ENCODE measurements around the gene RNPEPL1.

DNA sequence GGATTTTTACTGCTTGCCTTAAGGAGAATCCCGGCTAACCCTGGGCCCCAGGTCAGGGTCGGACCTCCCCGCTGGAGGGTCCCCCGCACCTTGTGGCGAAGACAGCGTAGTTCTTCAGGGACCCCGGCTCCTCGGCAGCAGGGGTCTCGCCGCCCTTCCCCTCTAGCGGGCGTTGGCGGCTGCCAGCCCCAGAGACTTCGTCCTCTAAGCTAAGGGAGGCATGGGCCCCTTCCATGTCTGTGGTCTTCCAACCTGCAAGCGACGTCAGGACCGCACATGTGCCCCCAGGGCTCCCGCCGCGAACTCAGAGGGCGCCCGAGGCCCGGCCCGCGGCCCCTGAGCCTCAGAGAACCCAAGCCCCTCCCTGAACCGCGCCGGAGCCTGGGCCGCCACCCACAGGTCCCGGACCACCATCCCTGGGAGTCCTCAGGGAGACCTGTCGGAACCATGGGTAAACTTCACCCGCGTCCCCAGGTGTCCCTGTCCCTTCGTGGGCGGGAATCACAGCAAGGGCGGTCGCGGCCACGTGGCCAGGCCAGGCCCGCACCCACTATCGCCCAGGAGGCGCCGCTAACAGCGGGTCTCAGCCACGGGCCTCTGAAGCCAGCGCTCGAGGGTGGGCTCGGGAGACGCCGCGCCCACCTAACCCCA is 11.1 kb upstream of the RNPEPL1 start:
- TF ChIP-seq, protein P1, sequence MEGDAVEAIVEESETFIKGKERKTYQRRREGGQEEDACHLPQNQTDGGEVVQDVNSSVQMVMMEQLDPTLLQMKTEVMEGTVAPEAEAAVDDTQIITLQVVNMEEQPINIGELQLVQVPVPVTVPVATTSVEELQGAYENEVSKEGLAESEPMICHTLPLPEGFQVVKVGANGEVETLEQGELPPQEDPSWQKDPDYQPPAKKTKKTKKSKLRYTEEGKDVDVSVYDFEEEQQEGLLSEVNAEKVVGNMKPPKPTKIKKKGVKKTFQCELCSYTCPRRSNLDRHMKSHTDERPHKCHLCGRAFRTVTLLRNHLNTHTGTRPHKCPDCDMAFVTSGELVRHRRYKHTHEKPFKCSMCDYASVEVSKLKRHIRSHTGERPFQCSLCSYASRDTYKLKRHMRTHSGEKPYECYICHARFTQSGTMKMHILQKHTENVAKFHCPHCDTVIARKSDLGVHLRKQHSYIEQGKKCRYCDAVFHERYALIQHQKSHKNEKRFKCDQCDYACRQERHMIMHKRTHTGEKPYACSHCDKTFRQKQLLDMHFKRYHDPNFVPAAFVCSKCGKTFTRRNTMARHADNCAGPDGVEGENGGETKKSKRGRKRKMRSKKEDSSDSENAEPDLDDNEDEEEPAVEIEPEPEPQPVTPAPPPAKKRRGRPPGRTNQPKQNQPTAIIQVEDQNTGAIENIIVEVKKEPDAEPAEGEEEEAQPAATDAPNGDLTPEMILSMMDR (IDR thresholded peaks at IDR 0.05): no peak
- no peak for TF ChIP-seq POLR2A (IDR thresholded peaks at IDR 0.05)

All from uterus (tissue), 2 donors.